IMR-90 (cell line): ENCODE data around the gene ASIC2. TPM values are rescaled to one million over a fixed set of nuclear protein-coding genes. Genes with fewer than 3 reads are reported as not detected.

Experiments
- ATAC-seq: fragments of 200-7000 bp; cut with Tn5 transposase; 2 replicates; pipeline ENCODE4 v1.9.1; 2020; ENCODE audit warnings: low read depth, mild to moderate bottlenecking, moderate library complexity
- BruUV-seq: library from RNA; stranded (reverse); fragments of 400-500 nt; replicated peaks from 2 replicates; lab custom pipeline; 2021; lab: Mats Ljungman, UMichigan
- CTCF ChIA-PET: fragments of 300-600 bp; formaldehyde crosslinking; extraction: SDS; loops from one replicate; lab custom pipeline; 2021; ENCODE audit warnings: antibody characterized with exemption; lab: Yijun Ruan, JAX
- POLR2A ChIA-PET: fragments of 300-600 bp; sonication (Branson Sonifier 250); formaldehyde crosslinking; loops from one replicate; lab custom pipeline; 2022; ENCODE audit warnings: antibody characterized with exemption; ENCODE audit not compliant: unreplicated experiment; lab: Charles Lee
- DNase-seq: peaks from one replicate; pipeline ENCODE4 v3.0.0; 2013
- H2AFZ ChIP-seq: replicated peaks from 2 replicates; pipeline ENCODE3; 2013; ENCODE audit warnings: low read length, mild to moderate bottlenecking; ENCODE audit not compliant: poor library complexity
- H2AK5ac ChIP-seq: 2 replicates; pipeline ENCODE4 v1.6.1; 2013; ENCODE audit warnings: low read depth, low read length, inconsistent platforms
- H2AK9ac ChIP-seq: replicated peaks from 2 replicates; pipeline ENCODE3; 2013; ENCODE audit warnings: mild to moderate bottlenecking, low read depth, low read length, moderate library complexity; ENCODE audit not compliant: poor library complexity
- H2BK120ac ChIP-seq: 2 replicates; pipeline ENCODE4 v1.6.1; 2013; ENCODE audit warnings: low read depth, low read length, inconsistent platforms
- H2BK15ac ChIP-seq: 3 replicates; pipeline ENCODE4 v1.6.1; 2013; ENCODE audit warnings: low read depth, low read length, inconsistent platforms
- H2BK20ac ChIP-seq: 2 replicates; pipeline ENCODE4 v1.6.1; 2013; ENCODE audit warnings: low read depth, mild to moderate bottlenecking, inconsistent platforms, low read length, moderate library complexity
- H2BK5ac ChIP-seq: 2 replicates; pipeline ENCODE4 v1.6.1; 2013; ENCODE audit warnings: mild to moderate bottlenecking, low read depth, low read length, inconsistent platforms; ENCODE audit not compliant: poor library complexity, severe bottlenecking
- H3K14ac ChIP-seq: replicated peaks from 2 replicates; pipeline ENCODE4 v1.6.1; 2013; ENCODE audit warnings: low read depth, low read length, inconsistent platforms
- H3K18ac ChIP-seq: 2 replicates; pipeline ENCODE4 v1.6.1; 2013; ENCODE audit warnings: low read depth, low read length, control low read depth
- H3K23ac ChIP-seq: 2 replicates; pipeline ENCODE4 v1.6.1; 2013; ENCODE audit warnings: low read depth, low read length, inconsistent platforms
- H3K27ac ChIP-seq: 2 replicates; pipeline ENCODE4 v1.5.1; 2013; ENCODE audit warnings: mild to moderate bottlenecking, control low read depth, low read length; ENCODE audit not compliant: insufficient read depth
- H3K27me3 ChIP-seq: 2 replicates; pipeline ENCODE4 v1.6.1; 2013; ENCODE audit warnings: low read length; ENCODE audit not compliant: control insufficient read depth, insufficient read depth
- H3K36me3 ChIP-seq: 2 replicates; pipeline ENCODE4 v1.6.1; 2013; ENCODE audit warnings: low read length, mixed read lengths; ENCODE audit not compliant: control insufficient read depth, insufficient read depth
- H3K4ac ChIP-seq: 2 replicates; pipeline ENCODE4 v1.6.1; 2013; ENCODE audit warnings: low read depth, low read length, inconsistent platforms
- H3K4me1 ChIP-seq: 2 replicates; pipeline ENCODE4 v1.6.1; 2013; ENCODE audit warnings: low read length, mixed read lengths; ENCODE audit not compliant: control insufficient read depth, insufficient read depth
- H3K4me2 ChIP-seq: 2 replicates; pipeline ENCODE4 v1.6.1; 2013; ENCODE audit warnings: low read depth, mild to moderate bottlenecking, control low read depth, low read length, moderate library complexity
- H3K4me3 ChIP-seq: 2 replicates; pipeline ENCODE4 v1.5.1; 2013; ENCODE audit warnings: low read depth, mild to moderate bottlenecking, control low read depth, low read length, moderate library complexity; ENCODE audit not compliant: insufficient read depth
- H3K56ac ChIP-seq: 2 replicates; pipeline ENCODE4 v1.6.1; 2013; ENCODE audit warnings: low read length, inconsistent platforms; ENCODE audit not compliant: insufficient read depth; ENCODE audit errors: extremely low read depth
- H3K79me1 ChIP-seq, 2 experiments: 2 replicates each; pipeline ENCODE4 v1.6.1; 2013; ENCODE audit warnings: low read length in 2 of 2, inconsistent platforms in 1 of 2, low read depth in 1 of 2
- H3K9ac ChIP-seq: 2 replicates; pipeline ENCODE4 v1.6.1; 2013; ENCODE audit warnings: low read depth, low read length, control low read depth
- H3K9me1 ChIP-seq: 2 replicates; pipeline ENCODE4 v1.6.1; 2013; ENCODE audit warnings: low read length, inconsistent platforms; ENCODE audit not compliant: insufficient read depth
- H3K9me3 ChIP-seq: 2 replicates; pipeline ENCODE4 v1.6.1; 2013; ENCODE audit warnings: low read length; ENCODE audit not compliant: control insufficient read depth, insufficient read depth
- H4K20me1 ChIP-seq: 2 replicates; pipeline ENCODE4 v1.6.1; 2013; ENCODE audit warnings: low read length, inconsistent platforms; ENCODE audit not compliant: insufficient read depth
- H4K5ac ChIP-seq: 2 replicates; pipeline ENCODE4 v1.6.1; 2013; ENCODE audit warnings: mild to moderate bottlenecking, low read depth, low read length, control low read depth
- H4K8ac ChIP-seq, 2 experiments: 2 replicates each; pipeline ENCODE4 v1.6.1; 2013; ENCODE audit warnings: low read depth in 2 of 2, low read length in 2 of 2, control low read depth in 1 of 2, inconsistent platforms in 1 of 2
- H4K91ac ChIP-seq: 2 replicates; pipeline ENCODE4 v1.6.1; 2013; ENCODE audit warnings: low read depth, low read length, inconsistent platforms; ENCODE audit not compliant: insufficient read depth
- BHLHE40 ChIP-seq: fragments of 150-350 bp; IDR thresholded peaks from 2 replicates; pipeline ENCODE4 v1.6.1; 2016; ENCODE audit warnings: mild to moderate bottlenecking, low read depth, low read length
- CEBPB ChIP-seq: IDR thresholded peaks from 2 replicates; pipeline ENCODE4 v1.6.1; 2012; ENCODE audit warnings: low read depth, low read length, improper control_type of control experiment
- CHD1 ChIP-seq: IDR thresholded peaks from 2 replicates; pipeline ENCODE4 v1.6.1; 2012; ENCODE audit warnings: low read depth, low read length, improper control_type of control experiment
- FOS ChIP-seq: fragments of 150-350 bp; IDR thresholded peaks from 2 replicates; pipeline ENCODE4 v1.6.1; 2016; ENCODE audit warnings: low read depth, low read length
- MAFK ChIP-seq: IDR thresholded peaks from 2 replicates; pipeline ENCODE4 v1.6.1; 2012; ENCODE audit warnings: low read depth, low read length, improper control_type of control experiment
- MXI1 ChIP-seq: IDR thresholded peaks from 2 replicates; pipeline ENCODE4 v1.6.1; 2012; ENCODE audit warnings: low read depth, mild to moderate bottlenecking, low read length, moderate library complexity, borderline replicate concordance
- NFE2L2 ChIP-seq: fragments of 150-350 bp; IDR thresholded peaks from 2 replicates; pipeline ENCODE4 v1.6.1; 2016; ENCODE audit warnings: low read depth, mild to moderate bottlenecking, low read length
- POLR2A ChIP-seq: IDR thresholded peaks from 2 replicates; pipeline ENCODE4 v1.6.1; 2012; ENCODE audit warnings: mild to moderate bottlenecking, low read depth, low read length
- RAD21 ChIP-seq: IDR thresholded peaks from 2 replicates; pipeline ENCODE4 v1.6.1; 2012; ENCODE audit warnings: low read length, improper control_type of control experiment
- RCOR1 ChIP-seq: IDR thresholded peaks from 2 replicates; pipeline ENCODE4 v1.6.1; 2012; ENCODE audit warnings: mild to moderate bottlenecking, low read length, improper control_type of control experiment; ENCODE audit not compliant: insufficient replicate concordance
- RFX5 ChIP-seq: IDR thresholded peaks from 2 replicates; pipeline ENCODE4 v1.8.0; 2012; ENCODE audit warnings: low read depth, mild to moderate bottlenecking, low read length, moderate library complexity
- USF2 ChIP-seq: fragments of 150-350 bp; IDR thresholded peaks from 2 replicates; pipeline ENCODE4 v1.6.1; 2017; ENCODE audit warnings: mild to moderate bottlenecking, antibody characterized with exemption, low read length, low read depth
- WGBS, 2 experiments: methylation state at CpG; one replicate each; pipeline versions ENCODE4 v1.1.5 to v1.1.7; 2013; ENCODE audit warnings: missing lambda C conversion rate in 2 of 2; ENCODE audit not compliant: insufficient read length in 1 of 2; ENCODE audit errors: extremely low coverage in 2 of 2; 5-methylcytosine and 5-hydroxymethylcytosine counted together
- dilution Hi-C: fragments of 300-500 bp; cut with HindIII; formaldehyde crosslinking; loops from one replicate; pipeline ENCODE4 v1.14.3; 2018; ENCODE audit warnings: low sequenced_read_pairs; ENCODE audit not compliant: unreplicated experiment
- in situ Hi-C: fragments of 300-500 bp; cut with MboI; formaldehyde crosslinking; loops from 3 replicates; pipeline ENCODE4 v1.14.3; 2019; ENCODE audit warnings: low sequenced_read_pairs, inconsistent platforms, mixed read lengths
- intact Hi-C: fragments of 100-400 bp; cut with micrococcal nuclease; formaldehyde crosslinking; loops from 2 replicates; pipeline ENCODE4 v1.10.0; 2022
- polyA plus RNA-seq, 3 experiments: library from polyadenylated mRNA; depleted of rRNA; stranded (reverse); fragments of >200 nt; gene quantifications; 2 replicates each; pipeline ENCODE4 v1.2.3, GENCODE V29; 2012; ENCODE audit warnings: low replicate concordance in 1 of 3
- total RNA-seq: library from RNA; depleted of rRNA; stranded (reverse); fragments of >200 nt; gene quantifications from 2 replicates; pipeline ENCODE4 v1.2.3, GENCODE V29; 2012
- TF ChIP-seq, protein P1 (sequence below): fragments of 150-350 bp; IDR thresholded peaks from 2 replicates; pipeline ENCODE4 v1.6.1; 2016; ENCODE audit warnings: low read depth, mild to moderate bottlenecking, low read length, moderate library complexity, borderline replicate concordance
- TF ChIP-seq, protein P2 (sequence below): conservative IDR thresholded peaks from 2 replicates; pipeline ENCODE4 v1.5.1; 2012; ENCODE audit warnings: mild to moderate bottlenecking, low read depth, low read length, improper control_type of control experiment

The ASIC2 gene
- total and polyA plus RNA-seq, 2 of the 4 experiments (the other 2 are of a cell fraction), result under 0.01 to 0.15 TPM

DNA sequence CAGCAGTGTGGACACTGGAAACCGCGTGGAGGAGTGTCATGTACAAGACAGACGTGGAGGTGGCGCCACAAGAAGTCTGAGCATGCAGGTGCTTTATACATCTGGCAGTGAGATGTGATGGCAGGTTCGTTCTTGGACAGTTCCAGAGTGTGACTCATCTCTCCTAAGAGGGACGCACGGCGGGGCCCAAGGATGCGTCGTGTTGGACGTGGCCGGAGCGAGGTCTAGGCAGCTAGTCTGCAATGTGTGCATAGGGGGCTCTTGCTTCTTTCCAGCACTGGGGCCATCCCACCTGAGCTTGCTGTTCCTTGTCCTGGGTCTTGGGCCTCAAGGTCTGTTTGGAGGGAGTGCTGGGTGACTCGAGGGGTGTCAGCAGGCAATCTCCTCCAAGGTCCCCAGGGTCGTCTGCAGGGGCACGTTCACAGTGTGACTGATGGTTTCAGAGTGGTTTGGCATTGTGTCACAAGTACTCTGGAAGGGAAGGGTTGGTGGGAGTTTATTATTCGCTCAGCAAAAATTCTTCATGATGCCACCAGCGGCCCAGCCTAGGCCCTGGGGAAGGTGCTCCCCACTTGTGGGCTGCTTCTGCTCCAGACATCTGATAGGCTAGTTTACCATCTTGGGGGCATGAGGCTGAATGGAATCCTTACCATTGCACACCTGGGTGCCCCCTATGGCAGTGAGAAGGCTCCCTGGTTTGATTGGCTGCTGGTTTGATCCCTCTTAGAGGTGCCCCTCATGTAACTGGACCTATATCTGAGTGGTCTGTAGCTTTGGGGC lies 279.3 kb downstream of the ASIC2 start:
- Histone ChIP-seq H2BK15ac (peak overlapping the region; percentile 0; the same call in 2 of the 3 replicates), H4K20me1 (no peaks in the 10 kb centered on the region), H4K8ac (peak overlapping the region; percentile 1 to 35; a peak in 3 of 4 replicates), H2AK5ac (peak overlapping the region; percentile 86), H2AK9ac (peak overlapping the region; percentile 68), H2BK5ac (peak overlapping the region; percentile 23), H2BK20ac (peak overlapping the region; percentile 67), H3K4me1 (peaks cover 27% of the 10 kb centered on the region), H3K56ac (no peak overlapping the region), H3K79me1 (no peaks in the 10 kb centered on the region), H2BK120ac (peak overlapping the region; percentile 90), H4K5ac (peak overlapping the region; percentile 67), H3K4ac (peak overlapping the region; percentile 79), H3K23ac (no peak overlapping the region), H3K9me3 (no peaks in the 10 kb centered on the region), H3K36me3 (no peaks in the 10 kb centered on the region), H3K4me2 (no peak overlapping the region), H3K4me3 (no peak overlapping the region), H2AFZ (peak overlapping the region; percentile 37), H4K91ac (peak overlapping the region; percentile 88), H3K14ac (peak overlapping the region; percentile 23; the same call in 1 of the 2 replicates), H3K9me1 (peaks cover 15% of the 10 kb centered on the region), H3K9ac (no peak overlapping the region), H3K18ac (peak overlapping the region; percentile 82), H3K27me3 (no peaks in the 10 kb centered on the region), H3K27ac (0 out of 2 replicates have a peak overlapping the region, but pooled peaks have one; percentile 61)
- dilution Hi-C loops (no loop called here), in situ Hi-C loops (no loop called here), intact Hi-C loops (no loop called here)
- ChIA-PET POLR2A (no interaction called here), CTCF (interaction anchor here (0.5 kb wide), 1 partner anchor 9 kb away, joined by 3 read pairs; no protein-coding TSS in a partner anchor)
- TF ChIP-seq CHD1 (no peak), MAFK (no peak), MXI1 (no peak), RAD21 (no peak), BHLHE40 (no peak), CEBPB (no peak), RCOR1 (no peak), POLR2A (no peak), RFX5 (no peak), USF2 (no peak), NFE2L2 (no peak), FOS (no peak)
- TF ChIP-seq, protein P1, sequence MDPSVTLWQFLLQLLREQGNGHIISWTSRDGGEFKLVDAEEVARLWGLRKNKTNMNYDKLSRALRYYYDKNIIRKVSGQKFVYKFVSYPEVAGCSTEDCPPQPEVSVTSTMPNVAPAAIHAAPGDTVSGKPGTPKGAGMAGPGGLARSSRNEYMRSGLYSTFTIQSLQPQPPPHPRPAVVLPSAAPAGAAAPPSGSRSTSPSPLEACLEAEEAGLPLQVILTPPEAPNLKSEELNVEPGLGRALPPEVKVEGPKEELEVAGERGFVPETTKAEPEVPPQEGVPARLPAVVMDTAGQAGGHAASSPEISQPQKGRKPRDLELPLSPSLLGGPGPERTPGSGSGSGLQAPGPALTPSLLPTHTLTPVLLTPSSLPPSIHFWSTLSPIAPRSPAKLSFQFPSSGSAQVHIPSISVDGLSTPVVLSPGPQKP, result no peak
- TF ChIP-seq, protein P2, sequence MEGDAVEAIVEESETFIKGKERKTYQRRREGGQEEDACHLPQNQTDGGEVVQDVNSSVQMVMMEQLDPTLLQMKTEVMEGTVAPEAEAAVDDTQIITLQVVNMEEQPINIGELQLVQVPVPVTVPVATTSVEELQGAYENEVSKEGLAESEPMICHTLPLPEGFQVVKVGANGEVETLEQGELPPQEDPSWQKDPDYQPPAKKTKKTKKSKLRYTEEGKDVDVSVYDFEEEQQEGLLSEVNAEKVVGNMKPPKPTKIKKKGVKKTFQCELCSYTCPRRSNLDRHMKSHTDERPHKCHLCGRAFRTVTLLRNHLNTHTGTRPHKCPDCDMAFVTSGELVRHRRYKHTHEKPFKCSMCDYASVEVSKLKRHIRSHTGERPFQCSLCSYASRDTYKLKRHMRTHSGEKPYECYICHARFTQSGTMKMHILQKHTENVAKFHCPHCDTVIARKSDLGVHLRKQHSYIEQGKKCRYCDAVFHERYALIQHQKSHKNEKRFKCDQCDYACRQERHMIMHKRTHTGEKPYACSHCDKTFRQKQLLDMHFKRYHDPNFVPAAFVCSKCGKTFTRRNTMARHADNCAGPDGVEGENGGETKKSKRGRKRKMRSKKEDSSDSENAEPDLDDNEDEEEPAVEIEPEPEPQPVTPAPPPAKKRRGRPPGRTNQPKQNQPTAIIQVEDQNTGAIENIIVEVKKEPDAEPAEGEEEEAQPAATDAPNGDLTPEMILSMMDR, result no peak
- DNase-seq (peak; percentile 9), ATAC-seq (no peak)
- WGBS, 2 experiments, result 98% methylated on average over 7 of the region's 18 CpGs; no CpG with 5 or more reads in 1 of the 2 experiments
- no TSS peak for BruUV-seq
